Heart right ventricle (tissue), 16 donors: ENCODE measurements around the gene RIN2. TPM values are rescaled to one million over a fixed set of nuclear protein-coding genes. Genes with fewer than 3 reads are reported as not detected.

ENCODE experiments used
- ATAC-seq, 8 donors: fragments of 200-7000 bp; cut with Tn5 transposase; one replicate each; pipeline ENCODE4 v1.9.1; 2020; ENCODE audit warnings: mild to moderate bottlenecking in 8 of 8, moderate library complexity in 8 of 8, moderate number of reproducible peaks in 1 of 8
- DNase-seq, 2 donors: peaks; one replicate each; pipeline ENCODE4 v3.0.0-alpha.2; 2020
- H3K27ac ChIP-seq, 10 donors: fragments of 200-600 bp; sonication (generic) in 2 of 10; one replicate each; pipeline versions ENCODE4 v1.5.0 to v1.8.0; 2020 to 2022; ENCODE audit warnings: mild to moderate bottlenecking in 3 of 10
- H3K27me3 ChIP-seq, 7 donors: fragments of 200-600 bp; one replicate each; pipeline ENCODE4 v1.8.0; 2021 to 2022; ENCODE audit warnings: mild to moderate bottlenecking in 2 of 7
- H3K36me3 ChIP-seq, 9 donors: fragments of 200-600 bp; sonication (generic) in 1 of 9; one replicate each; pipeline versions ENCODE4 v1.5.0 to v1.8.0; 2020 to 2022; ENCODE audit warnings: mild to moderate bottlenecking in 2 of 9
- H3K4me1 ChIP-seq, 9 donors: fragments of 200-600 bp; sonication (generic) in 1 of 9; one replicate each; pipeline versions ENCODE4 v1.5.0 to v1.8.0; 2020 to 2022; ENCODE audit warnings: mild to moderate bottlenecking in 4 of 9
- H3K4me3 ChIP-seq, 10 donors: fragments of 200-600 bp; sonication (generic) in 2 of 10; one replicate each; pipeline versions ENCODE4 v1.5.0 to v1.8.0; 2020 to 2022; ENCODE audit warnings: mild to moderate bottlenecking in 7 of 10, moderate library complexity in 2 of 10
- H3K9me3 ChIP-seq, 11 donors: fragments of 200-600 bp in 10 of 11; sonication (generic) in 2 of 11; one replicate each; pipeline versions ENCODE4 v1.5.0 to v1.8.0; 2013 to 2022; ENCODE audit warnings: mild to moderate bottlenecking in 2 of 11, control low read depth in 1 of 11, moderate library complexity in 1 of 11
- WGBS, 2 donors: extraction: QIAGEN DNeasy Blood & Tissue Kit; methylation state at CpG; one replicate each; pipeline ENCODE4 v1.1.7; 2013; ENCODE audit warnings: inconsistent platforms in 1 of 2; 5-methylcytosine and 5-hydroxymethylcytosine counted together
- intact Hi-C, 10 donors: fragments of 100-400 bp; cut with DNase I; formaldehyde crosslinking; loops; one replicate each; pipeline versions ENCODE4 v1.11.1 to v1.14.2; 2022
- polyA plus RNA-seq, 2 donors: library from polyadenylated mRNA; stranded (reverse); fragments of 200-250 nt; gene quantifications; one replicate each; pipeline ENCODE4 v1.2.3, GENCODE V29; 2013
- total RNA-seq, 10 donors: library from RNA; stranded (reverse); fragmentation: NEBNext Ultra II Directional in 3 of 10; extraction: Animal tissue kit (Norgen Biotek cat#: 25700) in 3 of 10; gene quantifications; one replicate each; pipeline versions ENCODE4 v1.2.1 to v1.2.4, GENCODE V29; 2021 to 2023
- TF ChIP-seq, protein P1 (sequence below), 9 donors: fragments of 200-600 bp; sonication (generic) in 2 of 9; IDR thresholded peaks; one replicate each; pipeline versions ENCODE4 v1.5.0 to v1.8.0; 2021 to 2022; ENCODE audit warnings: antibody characterized with exemption in 9 of 9, mild to moderate bottlenecking in 5 of 9, moderate library complexity in 1 of 9
- donor health status: Arrhythmogenic right ventricular cardiomyopathy.
- donor health status: ischemic (EF 13 %, LVEDD 7.1; RV severe dilation, severe dysfunction).
- donor health status: healthy with polysubstance abuse.
- donor health status: DM: no; HTN: yes; CAD: no.
- donor health status: DM: no; HTN: no; CAD: no.
- donor health status: ischemic (EF 25% LVEDD 6.9; RV normal size, moderate dysfunction).
- donor health status: ischemic (EF 25% LVEDD 5.7; RV mildly dilated, moderate dysfunction).
- donor health status: healthy.
- donor health status: DM: yes; HTN: yes; CAD: no.
- donor health status: Ischemic cardiomyopathy.
- donor health status: ischemic (EF 35%, LVEDD 5.7; RV mildly dilated, moderate dysfunction).
- donor health status: nonischemic (EF 11% LVEDD 7.7; RV severe dilation, severe dysfunction).
- donor health status: DM: yes; HTN: yes; CAD: no.
- donor health status: PGD.
- donor health status: ischemic (EF 29% LVEDD 5.4; RV normal size, mild dysfunction).
- donor health status: nonischemic (EF 23%, LVEDD 6.1; RV moderate dilation, normal function).

Gene RIN2
- total and polyA plus RNA-seq, 12 donors: 9.0 to 66.2 (median 60.5) TPM

DNA sequence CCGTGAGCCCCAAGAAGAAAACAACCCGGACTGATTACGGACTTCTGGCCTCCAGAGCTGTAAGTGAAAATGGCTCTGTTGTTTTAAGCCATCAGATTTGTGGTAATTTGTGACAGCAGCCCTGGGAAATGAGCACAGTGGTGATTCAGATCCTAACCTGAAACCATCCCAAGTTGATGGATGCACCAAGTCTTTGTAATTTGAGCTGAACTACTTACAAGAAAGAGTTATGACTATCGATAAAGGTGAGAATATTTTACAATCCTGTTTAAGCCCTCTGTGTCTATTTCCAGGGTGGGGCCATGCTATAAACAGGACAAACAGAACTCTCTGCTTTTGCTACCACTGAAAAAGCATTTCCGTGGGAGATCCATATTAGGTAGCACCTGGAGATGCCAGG is 19.1 kb upstream of the RIN2 start:
- WGBS, 2 donors: 92 to 96% methylated on average over 5 of the region's 5 CpGs
- no peaks in the 10 kb centered on the region for H3K36me3 ChIP-seq
- no peak for DNase-seq
- no peak for ATAC-seq
- intact Hi-C loops: loop anchor here in 1 of 10 donors (5.0 kb wide), 1 partner anchor 37 kb away; no protein-coding TSS in a partner anchor
- TF ChIP-seq, protein P1, sequence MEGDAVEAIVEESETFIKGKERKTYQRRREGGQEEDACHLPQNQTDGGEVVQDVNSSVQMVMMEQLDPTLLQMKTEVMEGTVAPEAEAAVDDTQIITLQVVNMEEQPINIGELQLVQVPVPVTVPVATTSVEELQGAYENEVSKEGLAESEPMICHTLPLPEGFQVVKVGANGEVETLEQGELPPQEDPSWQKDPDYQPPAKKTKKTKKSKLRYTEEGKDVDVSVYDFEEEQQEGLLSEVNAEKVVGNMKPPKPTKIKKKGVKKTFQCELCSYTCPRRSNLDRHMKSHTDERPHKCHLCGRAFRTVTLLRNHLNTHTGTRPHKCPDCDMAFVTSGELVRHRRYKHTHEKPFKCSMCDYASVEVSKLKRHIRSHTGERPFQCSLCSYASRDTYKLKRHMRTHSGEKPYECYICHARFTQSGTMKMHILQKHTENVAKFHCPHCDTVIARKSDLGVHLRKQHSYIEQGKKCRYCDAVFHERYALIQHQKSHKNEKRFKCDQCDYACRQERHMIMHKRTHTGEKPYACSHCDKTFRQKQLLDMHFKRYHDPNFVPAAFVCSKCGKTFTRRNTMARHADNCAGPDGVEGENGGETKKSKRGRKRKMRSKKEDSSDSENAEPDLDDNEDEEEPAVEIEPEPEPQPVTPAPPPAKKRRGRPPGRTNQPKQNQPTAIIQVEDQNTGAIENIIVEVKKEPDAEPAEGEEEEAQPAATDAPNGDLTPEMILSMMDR (IDR thresholded peaks at IDR 0.05): no peak
- H3K9me3 ChIP-seq: no peaks in the 10 kb centered on the region
- no peak overlapping the region for H3K4me3 ChIP-seq
- no peaks in the 10 kb centered on the region for H3K27me3 ChIP-seq
- H3K4me1 ChIP-seq: peaks cover 8 to 41% (median 18%) of the 10 kb centered on the region in 9 donors
- H3K27ac ChIP-seq: no peak overlapping the region

DNA sequence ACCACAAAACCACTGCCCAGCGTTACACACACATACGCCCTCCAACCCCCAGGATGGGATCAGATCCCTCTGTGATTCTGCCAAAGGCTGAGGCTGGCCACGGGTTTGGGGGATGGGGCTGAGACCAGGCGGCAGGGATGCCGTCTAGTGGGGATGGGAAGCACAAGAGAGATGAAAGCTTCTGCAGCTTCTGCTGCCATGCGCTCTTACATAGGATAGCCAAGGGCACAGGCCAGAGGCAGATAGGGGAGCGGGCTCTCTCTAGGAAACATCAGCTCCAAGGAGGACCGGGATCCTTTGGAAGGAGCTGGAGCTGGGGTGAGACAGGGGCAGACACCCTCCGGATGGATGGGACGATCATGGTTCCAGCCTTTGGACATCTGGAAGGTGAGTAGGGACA is 18.7 kb upstream of the RIN2 start:
- TF ChIP-seq, protein P1 (IDR thresholded peaks at IDR 0.05): no peak
- no peak for ATAC-seq
- Histone ChIP-seq H3K27me3 (no peaks in the 10 kb centered on the region), H3K4me3 (no peak overlapping the region), H3K4me1 (peaks cover 8 to 40% (median 18%) of the 10 kb centered on the region in 9 donors), H3K36me3 (no peaks in the 10 kb centered on the region), H3K27ac (no peak overlapping the region), H3K9me3 (no peaks in the 10 kb centered on the region)
- DNase-seq: no peak
- intact Hi-C loops: loop anchor here in 1 of 10 donors (5.0 kb wide), 1 partner anchor 37 kb away; no protein-coding TSS in a partner anchor
- WGBS, 2 donors: 97 to 98% methylated on average over 10 of the region's 10 CpGs

- ATAC-seq (no peak), DNase-seq (no peak)
- intact Hi-C loops: loop anchor here in 1 of 10 donors (10.0 kb wide), 1 partner anchor 46 kb away; no protein-coding TSS in a partner anchor
- H3K27me3 ChIP-seq: no peaks in the 10 kb centered on the region
- H3K36me3 ChIP-seq: no peaks in the 10 kb centered on the region
- TF ChIP-seq, protein P1 (IDR thresholded peaks at IDR 0.05): no peak
- 80 to 93% methylated on average over 3 of the region's 3 CpGs for WGBS, 2 donors
- H3K27ac ChIP-seq: no peak overlapping the region
- no peak overlapping the region for H3K4me3 ChIP-seq
- peaks cover 0 to 6% (median 0%) of the 10 kb centered on the region in 11 donors for H3K9me3 ChIP-seq
- H3K4me1 ChIP-seq: peaks cover 0 to 28% (median 7%) of the 10 kb centered on the region in 9 donors
Observed at GRCh38 chr20:19740512-19740911, 17.5 kb upstream of the RIN2 start.

DNA sequence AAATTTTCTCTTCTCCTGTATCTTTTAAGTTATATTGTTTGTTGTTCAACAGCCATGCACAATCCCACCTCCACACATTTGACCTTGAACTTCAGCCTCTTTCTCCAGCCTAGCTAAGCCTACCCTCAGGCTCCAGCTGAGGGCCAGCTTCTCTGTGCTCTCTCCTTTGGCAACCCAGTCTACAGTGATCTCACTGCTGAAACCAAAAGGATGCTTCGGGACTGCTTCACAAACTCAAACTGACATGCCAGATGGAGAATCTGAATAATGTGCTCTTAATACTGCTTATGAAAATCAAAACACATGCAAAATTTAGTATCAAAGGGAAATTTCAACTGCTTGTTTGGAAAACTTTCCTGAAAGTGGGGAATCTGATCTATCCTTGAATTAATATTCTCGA is 16.1 kb upstream of the RIN2 start:
- peak overlapping the region in 1 of 10 donors; percentile 1 for H3K27ac ChIP-seq
- DNase-seq: no peak
- H3K4me1 ChIP-seq: peaks cover 0 to 14% (median 0%) of the 10 kb centered on the region in 9 donors
- H3K9me3 ChIP-seq: peaks cover 0 to 11% (median 0%) of the 10 kb centered on the region in 11 donors
- intact Hi-C loops: loop anchor here in 1 of 10 donors (10.0 kb wide), 1 partner anchor 47 kb away; no protein-coding TSS in a partner anchor
- TF ChIP-seq, protein P1 (IDR thresholded peaks at IDR 0.05): no peak
- H3K27me3 ChIP-seq: no peaks in the 10 kb centered on the region
- H3K4me3 ChIP-seq: no peak overlapping the region
- WGBS, 2 donors: 81 to 83% methylated on average over 2 of the region's 2 CpGs
- H3K36me3 ChIP-seq: no peaks in the 10 kb centered on the region
- ATAC-seq: peak in 1 of 8 donors; percentile 65
